Measurements from ENCODE around the gene MYH14.

Gene MYH14

GRCh38 chr19:50300814-50301606, 97.6 kb downstream of the MYH14 start:
- no peak for DNase-seq (ENCODE audit: low read depth)
- TF ChIP-seq CTCF (conservative IDR thresholded peaks at IDR 0.05; ENCODE audit: low read depth, low read length) = no peak

GRCh38 chr19:50301607-50301971, 98.2 kb downstream of the MYH14 start:
- no peak for DNase-seq (ENCODE audit: low read depth)
- no peak for TF ChIP-seq CTCF (conservative IDR thresholded peaks at IDR 0.05; ENCODE audit: low read depth, low read length)

More at GRCh38 chr19:50300814-50301606, 97.6 kb downstream of the MYH14 start:
- H3K4me3 ChIP-seq (ENCODE audit: low read length) = no peak overlapping the region

GRCh38 chr19:50303558-50303957, 100.1 kb downstream of the MYH14 start:
- no peak for TF ChIP-seq CTCF (conservative IDR thresholded peaks at IDR 0.05; ENCODE audit: low read depth, low read length)
- no peak overlapping the region for H3K4me3 ChIP-seq (ENCODE audit: low read length)
- DNase-seq (ENCODE audit: low read depth) = no peak

More at GRCh38 chr19:50301607-50301971, 98.2 kb downstream of the MYH14 start:
- H3K4me3 ChIP-seq (ENCODE audit: low read length) = no peak overlapping the region

GRCh38 chr19:50308991-50309390, 105.6 kb downstream of the MYH14 start:
- TF ChIP-seq CTCF (conservative IDR thresholded peaks at IDR 0.05; ENCODE audit: low read depth, low read length) = no peak

GRCh38 chr19:50309396-50310125, 106.1 kb downstream of the MYH14 start:
- DNase-seq (ENCODE audit: low read depth) = no peak
- no peak for TF ChIP-seq CTCF (conservative IDR thresholded peaks at IDR 0.05; ENCODE audit: low read depth, low read length)

More at GRCh38 chr19:50308991-50309390, 105.6 kb downstream of the MYH14 start:
- no peak overlapping the region for H3K4me3 ChIP-seq (ENCODE audit: low read length)
- DNase-seq (ENCODE audit: low read depth) = no peak

GRCh38 chr19:50310759-50311465, 107.5 kb downstream of the MYH14 start:
- TF ChIP-seq CTCF (conservative IDR thresholded peaks at IDR 0.05; ENCODE audit: low read depth, low read length) = no peak
- no peak overlapping the region for H3K4me3 ChIP-seq (ENCODE audit: low read length)
- DNase-seq (ENCODE audit: low read depth) = no peak

More at GRCh38 chr19:50309396-50310125, 106.1 kb downstream of the MYH14 start:
- H3K4me3 ChIP-seq (ENCODE audit: low read length) = no peak overlapping the region

All from retinal pigment epithelial cell (primary cell).